Peyer's patch (tissue), 4 donors: ENCODE results near the gene VSIR.

Source experiments
- CTCF ChIP-seq, 6 experiments: fragments of 450-650 bp in 4 of 6; fragments of 200-600 bp in 2 of 6; sonication (generic) in 1 of 6; IDR thresholded peaks; one replicate each; pipeline ENCODE4 v1.5.1; 2017 to 2019; ENCODE audit warnings: antibody characterized with exemption in 6 of 6, mild to moderate bottlenecking in 3 of 6, moderate library complexity in 1 of 6
- POLR2A ChIP-seq, 2 donors: fragments of 450-650 bp; IDR thresholded peaks; one replicate each; pipeline ENCODE4 v1.5.1; 2017; ENCODE audit warnings: antibody characterized with exemption in 2 of 2, mild to moderate bottlenecking in 2 of 2, moderate library complexity in 2 of 2

- TF ChIP-seq CTCF (IDR thresholded peaks at IDR 0.05) (no peak), POLR2A (IDR thresholded peaks at IDR 0.05) (no peak)
Observed at GRCh38 chr10:71734797-71735196, 38.5 kb downstream of the VSIR start.
